GM23338 (cell line): Measurements from ENCODE around the gene SPINK5. TPM values are rescaled to one million over a fixed set of nuclear protein-coding genes. Genes with fewer than 3 reads are reported as not detected.

Experiments
- ATAC-seq: fragments of 200-7000 bp; cut with Tn5 transposase; 3 replicates; pipeline ENCODE4 v1.9.1; 2020
- DNase-seq: peaks from one replicate; pipeline ENCODE4 v3.0.0-alpha.2; 2015; ENCODE audit warnings: low spot score
- H2AFZ ChIP-seq: fragments of 200-600 bp; sonication (generic); 2 replicates; pipeline ENCODE4 v1.8.0; 2016; ENCODE audit warnings: antibody characterized with exemption, mild to moderate bottlenecking, moderate library complexity
- H3F3A ChIP-seq: fragments of 200-600 bp; sonication (generic); replicated peaks from 2 replicates; pipeline ENCODE4 v1.8.0; 2017; ENCODE audit warnings: antibody characterized with exemption, mixed run types, low read depth
- H3K27ac ChIP-seq: fragments of 200-600 bp; sonication (generic); 2 replicates; pipeline ENCODE4 v1.6.1; 2016; ENCODE audit warnings: low read depth
- H3K27me3 ChIP-seq: fragments of 200-600 bp; sonication (generic); 2 replicates; pipeline ENCODE4 v1.8.0; 2016; ENCODE audit warnings: mild to moderate bottlenecking, mixed run types, moderate library complexity; ENCODE audit not compliant: insufficient read depth
- H3K36me3 ChIP-seq: fragments of 200-600 bp; sonication (generic); 2 replicates; pipeline ENCODE4 v1.8.0; 2016; ENCODE audit warnings: mild to moderate bottlenecking; ENCODE audit not compliant: insufficient read depth
- H3K4me1 ChIP-seq: fragments of 200-600 bp; sonication (generic); 2 replicates; pipeline ENCODE4 v1.8.0; 2016; ENCODE audit warnings: mild to moderate bottlenecking, moderate library complexity; ENCODE audit not compliant: insufficient read depth
- H3K4me2 ChIP-seq: fragments of 200-600 bp; sonication (generic); 2 replicates; pipeline ENCODE4 v1.7.1; 2017; ENCODE audit warnings: mixed run types
- H3K4me3 ChIP-seq: fragments of 200-600 bp; sonication (generic); 2 replicates; pipeline ENCODE4 v1.6.1; 2016; ENCODE audit warnings: mixed run types
- H3K79me2 ChIP-seq: fragments of 200-600 bp; sonication (generic); replicated peaks from 2 replicates; pipeline ENCODE4 v1.8.0; 2017; ENCODE audit warnings: mild to moderate bottlenecking; ENCODE audit not compliant: insufficient read depth
- H3K9me2 ChIP-seq: fragments of 200-600 bp; sonication (generic); 2 replicates; pipeline ENCODE4 v1.8.0; 2017; ENCODE audit not compliant: insufficient read depth
- H4K20me1 ChIP-seq: fragments of 200-600 bp; sonication (generic); replicated peaks from 2 replicates; pipeline ENCODE4 v1.8.0; 2017; ENCODE audit warnings: mild to moderate bottlenecking; ENCODE audit not compliant: insufficient read depth
- H3K27ac Mint-ChIP-seq: 2 replicates; pipeline ENCODE4 v1.8.0; 2020; ENCODE audit warnings: inconsistent platforms, mild to moderate bottlenecking, moderate library complexity, mixed read lengths
- H3K27me3 Mint-ChIP-seq: 3 replicates; pipeline ENCODE4 v1.8.0; 2022; ENCODE audit warnings: low read depth, mild to moderate bottlenecking, moderate library complexity, mixed read lengths, inconsistent platforms; ENCODE audit not compliant: insufficient read depth, poor library complexity
- H3K36me3 Mint-ChIP-seq: 3 replicates; pipeline ENCODE4 v1.8.0; 2021; ENCODE audit warnings: low read depth, mild to moderate bottlenecking, inconsistent platforms, moderate library complexity, mixed read lengths
- H3K4me1 Mint-ChIP-seq: 3 replicates; pipeline ENCODE4 v1.8.0; 2020; ENCODE audit warnings: mild to moderate bottlenecking, inconsistent platforms, mixed read lengths
- H3K4me3 Mint-ChIP-seq: 3 replicates; pipeline ENCODE4 v1.8.0; 2021; ENCODE audit warnings: moderate library complexity, mild to moderate bottlenecking, inconsistent platforms, mixed read lengths
- H3K9me3 Mint-ChIP-seq: 3 replicates; pipeline ENCODE4 v1.8.0; 2020; ENCODE audit warnings: moderate library complexity, mild to moderate bottlenecking, inconsistent platforms, mixed read lengths
- CREB1 ChIP-seq: fragments of 250-450 bp; sonication (Bioruptor Pico); IDR thresholded peaks from 2 replicates; pipeline ENCODE4 v1.5.0; 2020; ENCODE audit warnings: low read depth, mild to moderate bottlenecking, moderate library complexity
- EZH2 ChIP-seq: fragments of 200-600 bp; sonication (generic); IDR thresholded peaks from one replicate; pipeline ENCODE4 v1.8.0; 2017; ENCODE audit warnings: antibody characterized with exemption, mild to moderate bottlenecking, low read depth; ENCODE audit not compliant: unreplicated experiment
- EZH2phosphoT487 ChIP-seq: fragments of 200-600 bp; sonication (generic); IDR thresholded peaks from one replicate; pipeline ENCODE4 v1.8.1; 2018; ENCODE audit warnings: antibody characterized with exemption; ENCODE audit not compliant: unreplicated experiment
- NANOG ChIP-seq: IDR thresholded peaks from 2 replicates; pipeline ENCODE4 v1.6.1; 2016; ENCODE audit warnings: antibody characterized with exemption, borderline replicate concordance
- POLR2AphosphoS5 ChIP-seq: IDR thresholded peaks from 2 replicates; pipeline ENCODE4 v1.6.1; 2016; ENCODE audit warnings: antibody characterized with exemption, low read depth
- STAT1 ChIP-seq: IDR thresholded peaks from one replicate; pipeline ENCODE4 v1.6.1; 2016; ENCODE audit warnings: antibody characterized with exemption; ENCODE audit not compliant: unreplicated experiment
- ZNF114 ChIP-seq: fragments of 250-450 bp; sonication (Bioruptor Pico); IDR thresholded peaks from 2 replicates; pipeline ENCODE4 v1.5.0; 2020; ENCODE audit warnings: mild to moderate bottlenecking, moderate library complexity
- ZNF331 ChIP-seq: fragments of 250-450 bp; sonication (Bioruptor Pico); IDR thresholded peaks from 2 replicates; pipeline ENCODE4 v1.5.0; 2020; ENCODE audit warnings: low read depth, mild to moderate bottlenecking, moderate library complexity
- long read RNA-seq: library from polyadenylated mRNA; unstranded; transcript quantifications from one replicate; pipeline ENCODE4 v2.0.0, GENCODE V29; 2020; ENCODE audit not compliant: unreplicated experiment
- polyA plus RNA-seq: library from polyadenylated mRNA; unstranded; fragments of >200 nt; fragmentation: Nextera tagmentation; extraction: Ambion mirVana; gene quantifications from 2 replicates; pipeline ENCODE4 v1.2.1, GENCODE V29; 2016
- total RNA-seq: library from RNA; depleted of rRNA; stranded (reverse); fragments of >200 nt; shearing (Covaris generic); gene quantifications from 2 replicates; pipeline ENCODE4 v1.2.3, GENCODE V29; 2014; rRNA removed
- TF ChIP-seq, protein P1 (sequence below): IDR thresholded peaks from one replicate; pipeline ENCODE4 v1.6.1; 2018; ENCODE audit warnings: antibody characterized with exemption; ENCODE audit not compliant: unreplicated experiment
- TF ChIP-seq, protein P2 (sequence below): IDR thresholded peaks from 2 replicates; pipeline ENCODE4 v1.6.1; 2016; ENCODE audit warnings: antibody characterized with exemption

SPINK5 gene, protein sequence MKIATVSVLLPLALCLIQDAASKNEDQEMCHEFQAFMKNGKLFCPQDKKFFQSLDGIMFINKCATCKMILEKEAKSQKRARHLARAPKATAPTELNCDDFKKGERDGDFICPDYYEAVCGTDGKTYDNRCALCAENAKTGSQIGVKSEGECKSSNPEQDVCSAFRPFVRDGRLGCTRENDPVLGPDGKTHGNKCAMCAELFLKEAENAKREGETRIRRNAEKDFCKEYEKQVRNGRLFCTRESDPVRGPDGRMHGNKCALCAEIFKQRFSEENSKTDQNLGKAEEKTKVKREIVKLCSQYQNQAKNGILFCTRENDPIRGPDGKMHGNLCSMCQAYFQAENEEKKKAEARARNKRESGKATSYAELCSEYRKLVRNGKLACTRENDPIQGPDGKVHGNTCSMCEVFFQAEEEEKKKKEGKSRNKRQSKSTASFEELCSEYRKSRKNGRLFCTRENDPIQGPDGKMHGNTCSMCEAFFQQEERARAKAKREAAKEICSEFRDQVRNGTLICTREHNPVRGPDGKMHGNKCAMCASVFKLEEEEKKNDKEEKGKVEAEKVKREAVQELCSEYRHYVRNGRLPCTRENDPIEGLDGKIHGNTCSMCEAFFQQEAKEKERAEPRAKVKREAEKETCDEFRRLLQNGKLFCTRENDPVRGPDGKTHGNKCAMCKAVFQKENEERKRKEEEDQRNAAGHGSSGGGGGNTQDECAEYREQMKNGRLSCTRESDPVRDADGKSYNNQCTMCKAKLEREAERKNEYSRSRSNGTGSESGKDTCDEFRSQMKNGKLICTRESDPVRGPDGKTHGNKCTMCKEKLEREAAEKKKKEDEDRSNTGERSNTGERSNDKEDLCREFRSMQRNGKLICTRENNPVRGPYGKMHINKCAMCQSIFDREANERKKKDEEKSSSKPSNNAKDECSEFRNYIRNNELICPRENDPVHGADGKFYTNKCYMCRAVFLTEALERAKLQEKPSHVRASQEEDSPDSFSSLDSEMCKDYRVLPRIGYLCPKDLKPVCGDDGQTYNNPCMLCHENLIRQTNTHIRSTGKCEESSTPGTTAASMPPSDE
- total RNA-seq: 1.5 and 4.5 TPM in 2 replicates
- polyA plus RNA-seq: 6.9 and 8.8 TPM in 2 replicates
- long read RNA-seq: 0 reads

DNA sequence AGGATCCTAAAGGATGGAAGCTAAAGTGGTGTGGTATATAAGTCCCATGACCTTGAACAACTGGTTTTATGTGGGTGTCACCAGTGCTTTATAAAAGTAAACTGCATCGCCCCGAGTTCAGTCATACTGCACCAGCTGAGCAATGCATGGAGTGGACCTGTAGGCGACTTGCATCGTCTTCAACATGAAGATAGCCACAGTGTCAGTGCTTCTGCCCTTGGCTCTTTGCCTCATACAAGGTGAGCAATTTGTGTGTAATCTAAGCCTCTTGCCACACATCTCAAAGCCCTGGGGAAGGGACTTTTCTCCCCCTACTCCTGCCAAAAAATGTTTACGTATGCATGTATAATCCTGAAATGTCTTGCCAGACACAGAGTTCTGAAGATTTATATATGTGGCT lies at the start of gene SPINK5:
SPINK5 (plus strand) TSS at position 120 of the 400 bp plus-strand sequence; CDS start at position 185, 65 bp downstream.
- no peaks in the 10 kb centered on the region for H4K20me1 ChIP-seq
- H3K36me3 ChIP-seq: no peaks in the 10 kb centered on the region
- H3K79me2 ChIP-seq: no peaks in the 10 kb centered on the region
- Mint-ChIP-seq H3K27ac (no peak within 1 kb of the TSS), H3K9me3 (peaks cover 1% of the 10 kb centered on the region; the same call in 1 of the 3 replicates), H3K4me1 (peaks cover 3% of the 10 kb centered on the region; the same call in 1 of the 3 replicates), H3K27me3 (peaks cover 1% of the 10 kb centered on the region), H3K4me3 (no peak within 1 kb of the TSS), H3K36me3 (no peaks in the 10 kb centered on the region)
- H3K4me2 ChIP-seq: no peak within 1 kb of the TSS
- no peak within 1 kb of the TSS for H3K27ac ChIP-seq
- no peak within 1 kb of the TSS for H3K4me3 ChIP-seq
- H3K27me3 ChIP-seq: no peaks in the 10 kb centered on the region
- no peak within 1 kb of the TSS for H2AFZ ChIP-seq
- ATAC-seq (no peak), DNase-seq (no peak)
- TF ChIP-seq, protein P1, sequence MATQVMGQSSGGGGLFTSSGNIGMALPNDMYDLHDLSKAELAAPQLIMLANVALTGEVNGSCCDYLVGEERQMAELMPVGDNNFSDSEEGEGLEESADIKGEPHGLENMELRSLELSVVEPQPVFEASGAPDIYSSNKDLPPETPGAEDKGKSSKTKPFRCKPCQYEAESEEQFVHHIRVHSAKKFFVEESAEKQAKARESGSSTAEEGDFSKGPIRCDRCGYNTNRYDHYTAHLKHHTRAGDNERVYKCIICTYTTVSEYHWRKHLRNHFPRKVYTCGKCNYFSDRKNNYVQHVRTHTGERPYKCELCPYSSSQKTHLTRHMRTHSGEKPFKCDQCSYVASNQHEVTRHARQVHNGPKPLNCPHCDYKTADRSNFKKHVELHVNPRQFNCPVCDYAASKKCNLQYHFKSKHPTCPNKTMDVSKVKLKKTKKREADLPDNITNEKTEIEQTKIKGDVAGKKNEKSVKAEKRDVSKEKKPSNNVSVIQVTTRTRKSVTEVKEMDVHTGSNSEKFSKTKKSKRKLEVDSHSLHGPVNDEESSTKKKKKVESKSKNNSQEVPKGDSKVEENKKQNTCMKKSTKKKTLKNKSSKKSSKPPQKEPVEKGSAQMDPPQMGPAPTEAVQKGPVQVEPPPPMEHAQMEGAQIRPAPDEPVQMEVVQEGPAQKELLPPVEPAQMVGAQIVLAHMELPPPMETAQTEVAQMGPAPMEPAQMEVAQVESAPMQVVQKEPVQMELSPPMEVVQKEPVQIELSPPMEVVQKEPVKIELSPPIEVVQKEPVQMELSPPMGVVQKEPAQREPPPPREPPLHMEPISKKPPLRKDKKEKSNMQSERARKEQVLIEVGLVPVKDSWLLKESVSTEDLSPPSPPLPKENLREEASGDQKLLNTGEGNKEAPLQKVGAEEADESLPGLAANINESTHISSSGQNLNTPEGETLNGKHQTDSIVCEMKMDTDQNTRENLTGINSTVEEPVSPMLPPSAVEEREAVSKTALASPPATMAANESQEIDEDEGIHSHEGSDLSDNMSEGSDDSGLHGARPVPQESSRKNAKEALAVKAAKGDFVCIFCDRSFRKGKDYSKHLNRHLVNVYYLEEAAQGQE: no peak
- TF ChIP-seq CREB1: no peak
- no peak for TF ChIP-seq EZH2
- TF ChIP-seq, protein P2, sequence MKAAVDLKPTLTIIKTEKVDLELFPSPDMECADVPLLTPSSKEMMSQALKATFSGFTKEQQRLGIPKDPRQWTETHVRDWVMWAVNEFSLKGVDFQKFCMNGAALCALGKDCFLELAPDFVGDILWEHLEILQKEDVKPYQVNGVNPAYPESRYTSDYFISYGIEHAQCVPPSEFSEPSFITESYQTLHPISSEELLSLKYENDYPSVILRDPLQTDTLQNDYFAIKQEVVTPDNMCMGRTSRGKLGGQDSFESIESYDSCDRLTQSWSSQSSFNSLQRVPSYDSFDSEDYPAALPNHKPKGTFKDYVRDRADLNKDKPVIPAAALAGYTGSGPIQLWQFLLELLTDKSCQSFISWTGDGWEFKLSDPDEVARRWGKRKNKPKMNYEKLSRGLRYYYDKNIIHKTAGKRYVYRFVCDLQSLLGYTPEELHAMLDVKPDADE: no peak
- no peak for TF ChIP-seq ZNF331
- no peaks in the 10 kb centered on the region for H3K9me2 ChIP-seq
- H3F3A ChIP-seq: no peaks in the 10 kb centered on the region
- H3K4me1 ChIP-seq: no peaks in the 10 kb centered on the region

DNA sequence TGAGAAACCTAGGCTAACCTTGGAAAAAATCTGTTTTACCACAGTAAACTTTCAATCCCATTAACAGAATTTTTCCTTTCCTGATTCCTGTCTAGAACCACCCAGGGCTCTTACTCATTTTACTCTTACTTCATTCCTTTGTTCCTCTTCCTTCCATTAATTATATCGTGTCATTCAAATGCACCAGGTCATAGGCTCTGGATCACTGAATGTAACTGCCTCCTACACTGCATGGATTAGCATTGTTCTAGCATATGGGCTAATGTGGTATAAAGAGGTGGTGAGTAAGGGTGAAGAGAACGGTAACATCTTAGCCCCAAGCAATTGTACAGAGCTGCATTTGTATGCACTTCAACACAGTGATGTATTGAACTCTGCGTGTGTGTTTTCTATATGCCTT lies 49.5 kb upstream of the SPINK5 start:
- H3K27ac ChIP-seq: no peak overlapping the region
- Mint-ChIP-seq H3K36me3 (no peaks in the 10 kb centered on the region), H3K27ac (no peak overlapping the region), H3K4me3 (no peak overlapping the region), H3K9me3 (no peaks in the 10 kb centered on the region), H3K27me3 (no peaks in the 10 kb centered on the region), H3K4me1 (peaks cover 7% of the 10 kb centered on the region; the same call in 2 of the 3 replicates)
- DNase-seq (no peak), ATAC-seq (no peak)
- H3K4me1 ChIP-seq: peaks cover 5% of the 10 kb centered on the region
- H4K20me1 ChIP-seq: 0 out of 2 replicates have a peak, but pooled peaks cover 4% of the 10 kb centered on the region
- H3K4me2 ChIP-seq: no peak overlapping the region
- no peaks in the 10 kb centered on the region for H3K9me2 ChIP-seq
- H3K79me2 ChIP-seq: no peaks in the 10 kb centered on the region
- H3K27me3 ChIP-seq: no peaks in the 10 kb centered on the region
- no peaks in the 10 kb centered on the region for H3F3A ChIP-seq
- no peak overlapping the region for H2AFZ ChIP-seq
- H3K36me3 ChIP-seq: no peaks in the 10 kb centered on the region
- H3K4me3 ChIP-seq: no peak overlapping the region
- TF ChIP-seq STAT1 (no peak), POLR2AphosphoS5 (no peak), ZNF114 (CRISPR knock-in tag) (no peak), NANOG (no peak), EZH2 (no peak), ZNF331 (no peak), EZH2phosphoT487 (no peak)
- TF ChIP-seq, protein P2: no peak
- TF ChIP-seq, protein P1: no peak
